ENCODE data around the gene BABAM2. TPM values are rescaled to one million over a fixed set of nuclear protein-coding genes. Genes with fewer than 3 reads are reported as not detected.

Gene BABAM2
- total RNA-seq, 2 donors from 2014 or later: 44.8 to 46.0 TPM

GRCh38 chr2:27953077-27953476, 62.5 kb downstream of the BABAM2 start:
- no peaks in the 10 kb centered on the region for H3K9me3 ChIP-seq (ENCODE audit: control insufficient read depth, low read length, poor library complexity, severe bottlenecking)
- H3K27ac Mint-ChIP-seq: peak overlapping the region; percentile 80
- DNase-seq (no peak), ATAC-seq (no peak)
- H3K36me3 Mint-ChIP-seq (ENCODE audit: low read depth): peaks cover 4% of the 10 kb centered on the region
- H3K4me3 Mint-ChIP-seq: no peak overlapping the region
- no peaks in the 10 kb centered on the region for H3K27me3 Mint-ChIP-seq
- H3K4me1 Mint-ChIP-seq: peaks cover 38% of the 10 kb centered on the region

- no peaks in the 10 kb centered on the region for H3K9me3 ChIP-seq (ENCODE audit: control insufficient read depth, low read length, poor library complexity, severe bottlenecking)
- DNase-seq (no peak), ATAC-seq (no peak)
- Mint-ChIP-seq H3K4me3 (no peak overlapping the region), H3K27me3 (no peaks in the 10 kb centered on the region), H3K27ac (peak overlapping the region; percentile 80), H3K36me3 (ENCODE audit: low read depth) (peaks cover 4% of the 10 kb centered on the region), H3K4me1 (peaks cover 41% of the 10 kb centered on the region)
Measured at GRCh38 chr2:27954221-27954673, 63.7 kb downstream of the BABAM2 start.

GRCh38 chr2:27954771-27955383, 64.3 kb downstream of the BABAM2 start:
- Mint-ChIP-seq H3K27ac (peak overlapping the region; percentile 80), H3K4me3 (peak overlapping the region; percentile 41), H3K27me3 (no peaks in the 10 kb centered on the region), H3K4me1 (peaks cover 46% of the 10 kb centered on the region), H3K36me3 (ENCODE audit: low read depth) (peaks cover 4% of the 10 kb centered on the region)
- no peaks in the 10 kb centered on the region for H3K9me3 ChIP-seq (ENCODE audit: control insufficient read depth, low read length, poor library complexity, severe bottlenecking)
- no peak for DNase-seq
- ATAC-seq: peak; percentile 83

GRCh38 chr2:27955384-27956161, 65.0 kb downstream of the BABAM2 start:
- peaks cover 51% of the 10 kb centered on the region for H3K4me1 Mint-ChIP-seq
- H3K27ac Mint-ChIP-seq: peak overlapping the region; percentile 80
- DNase-seq (no peak), ATAC-seq (no peak)
- H3K4me3 Mint-ChIP-seq: peak overlapping the region; percentile 41
- no peaks in the 10 kb centered on the region for H3K9me3 ChIP-seq (ENCODE audit: control insufficient read depth, low read length, poor library complexity, severe bottlenecking)
- peaks cover 4% of the 10 kb centered on the region for H3K36me3 Mint-ChIP-seq (ENCODE audit: low read depth)
- no peaks in the 10 kb centered on the region for H3K27me3 Mint-ChIP-seq

- Mint-ChIP-seq H3K4me1 (peaks cover 52% of the 10 kb centered on the region), H3K27me3 (no peaks in the 10 kb centered on the region), H3K27ac (no peak overlapping the region), H3K4me3 (no peak overlapping the region), H3K36me3 (ENCODE audit: low read depth) (peaks cover 2% of the 10 kb centered on the region)
- DNase-seq: no peak
- no peak for ATAC-seq
- H3K9me3 ChIP-seq (ENCODE audit: control insufficient read depth, low read length, poor library complexity, severe bottlenecking): no peaks in the 10 kb centered on the region
Measured at GRCh38 chr2:27956888-27957287, 66.4 kb downstream of the BABAM2 start.

GRCh38 chr2:27958711-27959378, 68.3 kb downstream of the BABAM2 start:
- Mint-ChIP-seq H3K27me3 (no peaks in the 10 kb centered on the region), H3K36me3 (ENCODE audit: low read depth) (peaks cover 2% of the 10 kb centered on the region), H3K4me3 (no peak overlapping the region), H3K4me1 (peaks cover 45% of the 10 kb centered on the region), H3K27ac (peak overlapping the region; percentile 78)
- DNase-seq (no peak), ATAC-seq (no peak)
- no peaks in the 10 kb centered on the region for H3K9me3 ChIP-seq (ENCODE audit: control insufficient read depth, low read length, poor library complexity, severe bottlenecking)

- peak overlapping the region; percentile 78 for H3K27ac Mint-ChIP-seq
- DNase-seq (no peak), ATAC-seq (no peak)
- H3K4me1 Mint-ChIP-seq: peaks cover 41% of the 10 kb centered on the region
- no peaks in the 10 kb centered on the region for H3K9me3 ChIP-seq (ENCODE audit: control insufficient read depth, low read length, poor library complexity, severe bottlenecking)
- no peak overlapping the region for H3K4me3 Mint-ChIP-seq
- peaks cover 2% of the 10 kb centered on the region for H3K36me3 Mint-ChIP-seq (ENCODE audit: low read depth)
- H3K27me3 Mint-ChIP-seq: no peaks in the 10 kb centered on the region
Measured at GRCh38 chr2:27959496-27959895, 69.0 kb downstream of the BABAM2 start.

- Mint-ChIP-seq H3K4me1 (peaks cover 34% of the 10 kb centered on the region), H3K27ac (peak overlapping the region; percentile 78), H3K4me3 (peak overlapping the region; percentile 19), H3K36me3 (ENCODE audit: low read depth) (peaks cover 2% of the 10 kb centered on the region), H3K27me3 (no peaks in the 10 kb centered on the region)
- H3K9me3 ChIP-seq (ENCODE audit: control insufficient read depth, low read length, poor library complexity, severe bottlenecking): no peaks in the 10 kb centered on the region
- no peak for DNase-seq
- peak; percentile 86 for ATAC-seq
Measured at GRCh38 chr2:27960237-27960912, 69.8 kb downstream of the BABAM2 start.

- Mint-ChIP-seq H3K27me3 (no peaks in the 10 kb centered on the region), H3K4me3 (no peak overlapping the region), H3K4me1 (peaks cover 38% of the 10 kb centered on the region), H3K36me3 (ENCODE audit: low read depth) (peaks cover 5% of the 10 kb centered on the region), H3K27ac (peak overlapping the region; percentile 54)
- DNase-seq (no peak), ATAC-seq (no peak)
- no peaks in the 10 kb centered on the region for H3K9me3 ChIP-seq (ENCODE audit: control insufficient read depth, low read length, poor library complexity, severe bottlenecking)
Measured at GRCh38 chr2:27962006-27962405, 71.5 kb downstream of the BABAM2 start.

GRCh38 chr2:27963472-27963871, 72.9 kb downstream of the BABAM2 start:
- ATAC-seq (no peak), DNase-seq (no peak)
- Mint-ChIP-seq H3K4me3 (peak overlapping the region; percentile 10), H3K27ac (no peak overlapping the region), H3K4me1 (peaks cover 28% of the 10 kb centered on the region), H3K36me3 (ENCODE audit: low read depth) (peaks cover 5% of the 10 kb centered on the region), H3K27me3 (no peaks in the 10 kb centered on the region)
- H3K9me3 ChIP-seq (ENCODE audit: control insufficient read depth, low read length, poor library complexity, severe bottlenecking): no peaks in the 10 kb centered on the region

- Mint-ChIP-seq H3K36me3 (ENCODE audit: low read depth) (peaks cover 5% of the 10 kb centered on the region), H3K4me3 (no peak overlapping the region), H3K27ac (no peak overlapping the region), H3K4me1 (peaks cover 26% of the 10 kb centered on the region), H3K27me3 (no peaks in the 10 kb centered on the region)
- no peak for DNase-seq
- no peak for ATAC-seq
- H3K9me3 ChIP-seq (ENCODE audit: control insufficient read depth, low read length, poor library complexity, severe bottlenecking): no peaks in the 10 kb centered on the region
Measured at GRCh38 chr2:27964067-27964466, 73.5 kb downstream of the BABAM2 start.

GRCh38 chr2:27965841-27966240, 75.3 kb downstream of the BABAM2 start:
- H3K4me3 Mint-ChIP-seq: peak overlapping the region; percentile 67
- no peaks in the 10 kb centered on the region for H3K9me3 ChIP-seq (ENCODE audit: control insufficient read depth, low read length, poor library complexity, severe bottlenecking)
- no peaks in the 10 kb centered on the region for H3K27me3 Mint-ChIP-seq
- peak; percentile 99 for ATAC-seq
- peaks cover 18% of the 10 kb centered on the region for H3K4me1 Mint-ChIP-seq
- no peak for DNase-seq
- H3K36me3 Mint-ChIP-seq (ENCODE audit: low read depth): peaks cover 5% of the 10 kb centered on the region
- peak overlapping the region; percentile 92 for H3K27ac Mint-ChIP-seq

GRCh38 chr2:27966466-27966865, 75.9 kb downstream of the BABAM2 start:
- Mint-ChIP-seq H3K36me3 (ENCODE audit: low read depth) (peaks cover 5% of the 10 kb centered on the region), H3K27me3 (no peaks in the 10 kb centered on the region), H3K4me3 (peak overlapping the region; percentile 67), H3K27ac (peak overlapping the region; percentile 92), H3K4me1 (peaks cover 14% of the 10 kb centered on the region)
- H3K9me3 ChIP-seq (ENCODE audit: control insufficient read depth, low read length, poor library complexity, severe bottlenecking): no peaks in the 10 kb centered on the region
- DNase-seq (no peak), ATAC-seq (no peak)

All from T-helper 17 cell (primary cell).